ENCODE results near the gene PCNA. TPM values are rescaled to one million over a fixed set of nuclear protein-coding genes. Genes with fewer than 3 reads are reported as not detected.

PCNA gene
- polyA plus RNA-seq (2013, experiment 1 of 2), result 337 TPM
- polyA plus RNA-seq (2013, experiment 2 of 2), result 318 TPM

DNA sequence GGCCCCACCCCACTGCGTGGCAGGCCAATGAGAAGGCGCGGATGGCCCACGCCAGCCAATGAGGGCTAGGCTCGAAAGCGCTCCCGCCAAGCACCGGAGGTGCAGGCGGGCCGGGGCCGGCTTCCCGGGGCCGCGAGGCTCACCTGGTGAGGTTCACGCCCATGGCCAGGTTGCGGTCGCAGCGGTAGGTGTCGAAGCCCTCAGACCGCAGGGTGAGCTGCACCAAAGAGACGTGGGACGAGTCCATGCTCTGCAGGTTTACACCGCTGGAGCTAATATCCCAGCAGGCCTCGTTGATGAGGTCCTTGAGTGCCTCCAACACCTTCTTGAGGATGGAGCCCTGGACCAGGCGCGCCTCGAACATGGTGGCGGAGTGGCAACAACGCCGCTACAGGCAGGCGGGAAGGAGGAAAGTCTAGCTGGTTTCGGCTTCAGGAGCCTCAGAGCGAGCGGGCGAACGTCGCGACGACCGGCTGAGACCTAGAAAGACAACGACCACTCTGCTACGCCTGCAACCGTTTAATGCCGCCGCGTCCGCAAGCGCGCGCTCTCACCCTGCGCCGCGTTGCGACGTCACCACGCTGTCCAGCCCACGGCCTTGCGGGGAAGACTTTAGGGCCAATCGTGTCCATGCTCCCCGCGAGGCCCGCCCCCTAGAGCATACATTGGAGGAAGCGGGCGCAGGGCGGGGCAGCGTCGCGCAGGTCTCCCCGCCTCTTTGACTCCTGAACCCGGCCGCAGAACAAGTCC lies at the start of gene PCNA:
TSS of gene PCNA (minus strand) at position 524 of the 750 bp plus-strand sequence. CDS start at position 364, 160 bp downstream.
- no peaks in the 10 kb centered on the region for H3K27me3 ChIP-seq (ENCODE audit: insufficient read depth, low read length)
- peaks cover 41% of the 10 kb centered on the region for H3K36me3 ChIP-seq (ENCODE audit: insufficient read depth, low read length)
- peak within 1 kb of the TSS; percentile 79 for H3K4me3 ChIP-seq (ENCODE audit: low read length)
- H3K4me1 ChIP-seq (ENCODE audit: insufficient read depth, low read length), result peaks cover 16% of the 10 kb centered on the region
- peak within 1 kb of the TSS; percentile 94 for H3K27ac ChIP-seq (ENCODE audit: low read depth, low read length)
- under 1% methylated on average over 71 of the region's 71 CpGs for WGBS
- peak within 1 kb of the TSS; percentile 97 for H3K9ac ChIP-seq (ENCODE audit: low read depth, low read length)
- H3K9me3 ChIP-seq (ENCODE audit: insufficient read depth, low read depth, low read length), result no peaks in the 10 kb centered on the region

DNA sequence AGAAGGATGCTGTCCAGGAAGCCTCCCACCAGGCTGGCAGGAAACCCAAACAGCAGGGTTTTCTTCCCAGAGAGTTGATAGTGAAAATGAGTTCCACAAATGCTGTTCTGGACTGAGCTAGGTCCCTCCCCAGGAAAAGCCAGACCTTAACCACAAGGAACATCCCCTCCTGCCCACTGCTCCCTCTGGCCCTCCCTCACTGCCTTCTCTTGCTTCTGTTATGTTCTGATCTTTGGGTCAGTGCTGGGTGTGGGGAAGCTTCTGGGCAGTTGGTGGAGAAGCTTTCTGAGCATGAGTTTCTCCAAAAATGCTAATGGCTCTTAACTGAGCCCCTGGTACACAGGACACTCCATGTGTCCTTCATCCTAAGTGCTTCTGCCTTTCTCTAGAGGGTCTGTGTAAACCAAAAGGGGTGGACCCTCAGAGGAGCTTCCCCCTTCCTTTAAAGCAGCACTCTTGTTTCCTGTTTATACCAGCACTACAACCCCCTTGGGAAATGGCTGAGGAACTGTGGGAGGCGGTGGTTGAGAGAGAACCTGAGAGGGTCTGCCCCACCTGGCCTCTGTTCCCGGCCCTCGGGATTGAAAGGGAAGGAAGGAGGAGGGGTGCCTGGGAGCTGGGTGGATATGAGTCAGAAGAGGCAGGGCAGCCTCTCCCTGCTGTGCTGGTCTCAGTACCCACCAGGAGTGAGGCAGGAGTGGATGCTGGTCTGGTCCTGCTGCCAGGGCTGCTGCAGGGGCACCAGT lies 49.1 kb upstream of the PCNA start:
- Histone ChIP-seq H3K9me3 (ENCODE audit: insufficient read depth, low read depth, low read length) (no peaks in the 10 kb centered on the region), H3K27ac (ENCODE audit: low read depth, low read length) (peak overlapping the region; percentile 48), H3K27me3 (ENCODE audit: insufficient read depth, low read length) (no peaks in the 10 kb centered on the region), H3K36me3 (ENCODE audit: insufficient read depth, low read length) (no peaks in the 10 kb centered on the region; the same call in 1 of the 2 replicates), H3K4me3 (ENCODE audit: low read length) (no peak overlapping the region), H3K4me1 (ENCODE audit: insufficient read depth, low read length) (peaks cover 35% of the 10 kb centered on the region), H3K9ac (ENCODE audit: low read depth, low read length) (no peak overlapping the region)
- WGBS, result 33% methylated on average over 3 of the region's 3 CpGs

DNA sequence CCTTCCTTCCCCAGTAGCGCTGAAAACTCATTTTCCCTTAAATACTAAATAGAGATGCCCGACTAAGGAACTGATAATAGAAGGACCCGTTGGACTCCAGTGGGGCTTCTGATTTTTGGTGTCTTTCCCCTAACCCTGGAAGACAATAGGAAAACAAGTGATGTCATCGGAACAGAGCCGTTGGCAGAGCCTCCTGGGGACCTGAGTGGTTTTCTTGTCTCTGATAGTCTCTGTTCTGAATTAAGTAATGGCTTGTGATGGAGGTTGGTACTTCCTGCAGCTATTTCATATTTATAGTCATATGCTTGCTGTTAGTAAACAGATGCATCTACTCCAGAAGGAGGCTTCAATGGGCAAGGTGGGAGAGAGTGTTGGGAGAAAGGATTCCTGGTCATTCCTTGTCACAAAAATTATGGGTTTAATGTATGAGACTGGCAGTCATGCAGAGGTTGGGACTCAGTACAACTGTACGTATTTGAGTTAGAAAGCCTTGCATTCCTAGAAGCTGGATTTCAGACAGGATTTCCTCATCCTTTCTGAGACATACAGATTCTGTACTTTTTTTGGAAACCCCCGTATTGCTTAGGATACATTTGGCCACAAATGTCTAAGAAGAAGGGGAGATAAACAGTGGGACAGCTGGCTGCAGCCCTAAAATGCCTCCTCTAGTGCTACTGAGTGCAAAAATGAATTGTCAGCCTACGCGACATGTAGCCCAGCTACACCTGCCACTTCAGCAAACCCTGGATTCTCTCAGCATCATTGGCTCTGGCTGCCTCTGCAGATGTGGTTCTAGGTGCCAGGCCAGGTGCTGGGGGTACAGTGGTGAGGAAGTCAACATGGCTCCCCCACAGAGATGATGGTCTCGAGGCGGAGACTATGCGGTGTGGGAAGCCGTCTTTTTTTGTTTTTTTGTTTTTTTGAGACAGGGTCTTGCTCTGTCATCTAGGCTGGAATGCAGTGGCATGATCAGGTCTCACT lies 45.2 kb upstream of the PCNA start:
- H3K36me3 ChIP-seq (ENCODE audit: insufficient read depth, low read length), result no peaks in the 10 kb centered on the region
- H3K4me3 ChIP-seq (ENCODE audit: low read length), result no peak overlapping the region
- no peak overlapping the region for H3K9ac ChIP-seq (ENCODE audit: low read depth, low read length)
- peaks cover 16% of the 10 kb centered on the region for H3K4me1 ChIP-seq (ENCODE audit: insufficient read depth, low read length)
- H3K27ac ChIP-seq (ENCODE audit: low read depth, low read length), result no peak overlapping the region
- H3K27me3 ChIP-seq (ENCODE audit: insufficient read depth, low read length), result no peaks in the 10 kb centered on the region
- H3K9me3 ChIP-seq (ENCODE audit: insufficient read depth, low read depth, low read length), result no peaks in the 10 kb centered on the region
- WGBS, result 86% methylated on average over 13 of the region's 13 CpGs

DNA sequence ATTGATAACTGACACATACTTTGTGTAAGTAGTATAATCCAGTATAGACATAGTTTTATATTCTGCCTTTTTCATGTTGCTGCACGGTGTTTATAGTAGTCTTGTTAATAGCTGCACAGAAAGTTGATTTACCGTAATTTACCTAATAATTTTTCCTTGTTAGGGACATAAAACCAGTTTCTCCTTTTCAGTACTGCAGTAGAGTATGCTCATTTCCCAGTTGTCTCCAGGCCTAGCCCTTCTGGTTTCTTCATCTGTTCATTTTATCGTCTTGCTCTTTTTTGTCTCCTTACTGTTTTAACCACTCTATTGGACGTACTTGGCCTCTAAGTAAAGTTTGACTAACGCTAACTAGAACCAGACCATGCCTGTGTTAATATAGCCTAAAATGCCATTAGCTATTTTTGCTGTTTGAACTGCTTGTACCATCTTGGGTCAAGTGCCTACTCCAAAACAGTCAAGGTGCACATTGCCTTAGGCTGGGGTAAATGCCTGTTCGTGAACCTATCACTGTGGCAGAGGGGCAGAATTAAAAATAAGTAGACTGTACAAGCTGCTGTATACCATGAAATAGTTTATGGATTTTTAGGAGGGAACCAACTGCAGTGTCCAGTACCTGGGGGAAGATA lies 41.9 kb upstream of the PCNA start:
- no peaks in the 10 kb centered on the region for H3K9me3 ChIP-seq (ENCODE audit: insufficient read depth, low read depth, low read length)
- 95% methylated on average over 5 of the region's 6 CpGs for WGBS
- no peaks in the 10 kb centered on the region; the same call in 1 of the 2 replicates for H3K4me1 ChIP-seq (ENCODE audit: insufficient read depth, low read length)
- H3K4me3 ChIP-seq (ENCODE audit: low read length), result no peak overlapping the region
- no peak overlapping the region for H3K27ac ChIP-seq (ENCODE audit: low read depth, low read length)
- no peak overlapping the region for H3K9ac ChIP-seq (ENCODE audit: low read depth, low read length)
- H3K36me3 ChIP-seq (ENCODE audit: insufficient read depth, low read length), result no peaks in the 10 kb centered on the region
- H3K27me3 ChIP-seq (ENCODE audit: insufficient read depth, low read length), result no peaks in the 10 kb centered on the region

DNA sequence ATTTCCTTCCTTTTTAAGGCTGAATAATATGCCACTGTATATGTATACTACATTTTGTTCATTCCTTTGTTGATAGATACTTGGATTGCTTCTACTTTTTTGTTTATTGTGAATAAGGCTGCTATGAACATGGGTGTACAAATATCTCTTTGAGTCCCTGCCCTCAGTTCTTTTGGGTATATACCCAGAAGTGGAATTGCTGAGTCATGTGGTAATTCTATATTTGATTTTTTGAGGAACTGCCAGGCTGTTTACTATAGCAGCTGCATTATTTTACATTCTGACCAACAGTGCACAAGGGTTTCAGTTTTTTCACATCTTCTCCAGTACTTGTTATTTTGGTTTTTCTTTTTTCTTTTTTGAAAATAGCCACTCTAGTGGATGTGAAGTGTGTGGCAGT lies 41.1 kb upstream of the PCNA start:
- H3K4me1 ChIP-seq (ENCODE audit: insufficient read depth, low read length), result no peaks in the 10 kb centered on the region; the same call in 1 of the 2 replicates

DNA sequence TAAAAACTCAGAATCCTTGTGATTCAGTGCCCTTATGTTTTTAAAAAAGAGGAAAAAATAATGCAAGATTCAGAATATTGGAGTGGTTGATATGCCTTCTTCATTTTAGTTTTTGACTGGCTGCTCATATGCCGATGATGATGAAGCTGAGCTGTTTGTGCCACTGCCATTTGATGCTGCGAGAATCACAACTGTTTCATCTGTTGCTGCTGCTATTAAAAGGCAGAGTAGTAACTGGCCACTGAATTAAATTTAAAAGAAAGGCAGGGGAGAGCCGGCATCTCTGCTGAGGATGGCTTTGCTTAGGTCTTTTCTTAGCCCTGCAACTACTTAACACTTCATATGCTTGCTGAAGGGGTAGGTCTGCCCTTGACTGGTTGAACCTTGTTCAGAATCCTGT lies 40.2 kb upstream of the PCNA start:
- Histone ChIP-seq H3K27me3 (ENCODE audit: insufficient read depth, low read length) (no peaks in the 10 kb centered on the region), H3K9ac (ENCODE audit: low read depth, low read length) (no peak overlapping the region), H3K36me3 (ENCODE audit: insufficient read depth, low read length) (no peaks in the 10 kb centered on the region), H3K27ac (ENCODE audit: low read depth, low read length) (no peak overlapping the region), H3K9me3 (ENCODE audit: insufficient read depth, low read depth, low read length) (no peaks in the 10 kb centered on the region), H3K4me3 (ENCODE audit: low read length) (no peak overlapping the region), H3K4me1 (ENCODE audit: insufficient read depth, low read length) (no peaks in the 10 kb centered on the region; the same call in 1 of the 2 replicates)
- 82% methylated on average over 3 of the region's 3 CpGs for whole genome bisulfite sequencing

More for the DNA sequence above, 41.1 kb upstream of the PCNA start:
- H3K27me3 ChIP-seq (ENCODE audit: insufficient read depth, low read length), result no peaks in the 10 kb centered on the region
- H3K9me3 ChIP-seq (ENCODE audit: insufficient read depth, low read depth, low read length), result no peaks in the 10 kb centered on the region
- no peak overlapping the region for H3K4me3 ChIP-seq (ENCODE audit: low read length)
- no peaks in the 10 kb centered on the region for H3K36me3 ChIP-seq (ENCODE audit: insufficient read depth, low read length)
- no peak overlapping the region for H3K9ac ChIP-seq (ENCODE audit: low read depth, low read length)
- no peak overlapping the region for H3K27ac ChIP-seq (ENCODE audit: low read depth, low read length)

DNA sequence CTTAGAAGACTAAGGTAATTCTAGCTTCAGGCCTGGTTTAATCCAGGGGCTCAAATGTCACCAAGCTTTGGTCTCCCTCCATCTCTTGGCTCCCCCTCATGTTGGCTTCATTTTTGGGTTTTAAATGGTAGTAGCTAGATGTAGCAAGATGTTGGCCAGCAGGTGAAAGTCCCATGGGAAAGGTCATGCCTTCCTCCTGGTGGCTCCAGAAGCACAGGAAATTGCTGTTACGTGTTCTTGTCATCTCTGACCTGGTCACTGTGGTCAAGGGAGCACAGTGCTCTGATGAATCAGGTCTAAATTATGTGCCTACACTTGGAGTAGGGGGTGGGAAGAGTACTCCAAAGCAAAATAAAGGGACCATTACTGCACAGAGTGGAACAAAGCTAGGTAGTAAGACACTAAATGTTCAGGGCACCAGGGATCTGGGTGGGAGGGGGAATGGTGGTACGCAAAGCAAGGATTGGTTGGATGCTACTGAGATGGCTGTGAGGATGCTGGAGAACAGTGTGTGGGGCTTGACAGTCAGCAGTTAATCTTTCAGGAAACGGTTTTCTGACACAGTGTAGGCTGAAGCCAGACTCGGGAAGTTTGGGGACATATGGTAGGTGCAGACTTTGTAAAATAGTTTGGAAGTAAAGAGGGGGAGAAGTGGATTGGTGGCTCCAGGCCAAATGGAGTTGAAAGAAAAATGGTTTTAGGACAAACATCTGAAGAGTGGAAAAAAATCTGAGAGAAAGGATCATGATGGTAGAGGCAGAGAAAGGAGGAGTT lies 37.1 kb upstream of the PCNA start:
- WGBS, result 70% methylated on average over 4 of the region's 4 CpGs
- Histone ChIP-seq H3K36me3 (ENCODE audit: insufficient read depth, low read length) (no peaks in the 10 kb centered on the region), H3K9me3 (ENCODE audit: insufficient read depth, low read depth, low read length) (no peaks in the 10 kb centered on the region), H3K4me3 (ENCODE audit: low read length) (no peak overlapping the region), H3K9ac (ENCODE audit: low read depth, low read length) (no peak overlapping the region), H3K4me1 (ENCODE audit: insufficient read depth, low read length) (no peaks in the 10 kb centered on the region; the same call in none of the 2 replicates), H3K27ac (ENCODE audit: low read depth, low read length) (no peak overlapping the region), H3K27me3 (ENCODE audit: insufficient read depth, low read length) (no peaks in the 10 kb centered on the region)

DNA sequence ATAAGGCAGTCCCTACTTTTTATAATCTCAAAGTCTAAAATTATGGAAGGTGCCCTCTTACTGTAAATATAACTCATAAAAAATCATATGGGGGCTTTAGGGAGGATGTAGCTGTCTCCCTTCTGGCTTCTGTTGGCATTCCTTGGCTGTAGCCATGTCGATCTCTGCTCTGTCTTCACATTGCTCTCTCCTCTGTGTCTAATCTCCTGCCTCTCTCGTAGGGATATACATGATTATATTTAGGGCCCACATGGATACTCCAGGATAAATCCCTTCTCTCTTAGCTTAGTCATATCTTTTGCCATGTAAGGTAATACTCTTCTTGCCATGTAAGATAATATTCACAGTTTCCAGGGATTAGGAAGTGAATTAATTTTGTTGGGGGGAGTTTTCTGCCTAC lies 35.6 kb upstream of the PCNA start:
- Histone ChIP-seq H3K4me1 (ENCODE audit: insufficient read depth, low read length) (peaks cover 5% of the 10 kb centered on the region), H3K9ac (ENCODE audit: low read depth, low read length) (no peak overlapping the region), H3K9me3 (ENCODE audit: insufficient read depth, low read depth, low read length) (no peaks in the 10 kb centered on the region), H3K36me3 (ENCODE audit: insufficient read depth, low read length) (no peaks in the 10 kb centered on the region), H3K27ac (ENCODE audit: low read depth, low read length) (no peak overlapping the region), H3K27me3 (ENCODE audit: insufficient read depth, low read length) (no peaks in the 10 kb centered on the region), H3K4me3 (ENCODE audit: low read length) (no peak overlapping the region)
- WGBS, result 93% methylated on average over 2 of the region's 2 CpGs

DNA sequence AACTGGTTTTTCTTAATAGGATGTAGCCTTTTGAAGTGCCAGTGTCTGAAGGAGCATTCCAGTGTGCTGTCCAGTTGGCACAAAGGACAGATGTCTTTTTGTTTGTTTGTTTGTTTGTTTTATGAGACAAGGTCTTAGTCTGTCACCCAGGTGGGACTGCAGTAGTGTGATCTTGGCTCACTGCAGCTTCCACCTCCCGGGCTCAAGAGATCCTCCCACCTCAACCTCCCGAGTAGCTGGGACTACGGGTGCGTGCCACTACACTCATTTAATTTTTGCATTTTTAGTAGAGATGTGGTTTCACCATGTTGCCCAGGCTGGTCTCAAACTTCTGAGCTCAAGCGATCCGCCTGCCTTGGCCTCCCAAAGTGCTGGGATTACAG lies 34.8 kb upstream of the PCNA start:
- Histone ChIP-seq H3K4me3 (ENCODE audit: low read length) (no peak overlapping the region), H3K9ac (ENCODE audit: low read depth, low read length) (no peak overlapping the region), H3K27me3 (ENCODE audit: insufficient read depth, low read length) (no peaks in the 10 kb centered on the region), H3K27ac (ENCODE audit: low read depth, low read length) (no peak overlapping the region), H3K4me1 (ENCODE audit: insufficient read depth, low read length) (peaks cover 9% of the 10 kb centered on the region), H3K9me3 (ENCODE audit: insufficient read depth, low read depth, low read length) (no peaks in the 10 kb centered on the region), H3K36me3 (ENCODE audit: insufficient read depth, low read length) (no peaks in the 10 kb centered on the region)
- WGBS, result 90% methylated on average over 6 of the region's 6 CpGs
